ENCODE measurements around the gene MSRB3.

The MSRB3 gene

GRCh38 chr12:65414526-65414925 is 136.0 kb downstream of the MSRB3 start:
- CTCF ChIA-PET: no interaction called here
- H3K4me3 ChIP-seq (ENCODE audit: low read depth, low read length): no peak overlapping the region
- no peak for DNase-seq (ENCODE audit: low read depth, low spot score)
- TF ChIP-seq, protein P1, sequence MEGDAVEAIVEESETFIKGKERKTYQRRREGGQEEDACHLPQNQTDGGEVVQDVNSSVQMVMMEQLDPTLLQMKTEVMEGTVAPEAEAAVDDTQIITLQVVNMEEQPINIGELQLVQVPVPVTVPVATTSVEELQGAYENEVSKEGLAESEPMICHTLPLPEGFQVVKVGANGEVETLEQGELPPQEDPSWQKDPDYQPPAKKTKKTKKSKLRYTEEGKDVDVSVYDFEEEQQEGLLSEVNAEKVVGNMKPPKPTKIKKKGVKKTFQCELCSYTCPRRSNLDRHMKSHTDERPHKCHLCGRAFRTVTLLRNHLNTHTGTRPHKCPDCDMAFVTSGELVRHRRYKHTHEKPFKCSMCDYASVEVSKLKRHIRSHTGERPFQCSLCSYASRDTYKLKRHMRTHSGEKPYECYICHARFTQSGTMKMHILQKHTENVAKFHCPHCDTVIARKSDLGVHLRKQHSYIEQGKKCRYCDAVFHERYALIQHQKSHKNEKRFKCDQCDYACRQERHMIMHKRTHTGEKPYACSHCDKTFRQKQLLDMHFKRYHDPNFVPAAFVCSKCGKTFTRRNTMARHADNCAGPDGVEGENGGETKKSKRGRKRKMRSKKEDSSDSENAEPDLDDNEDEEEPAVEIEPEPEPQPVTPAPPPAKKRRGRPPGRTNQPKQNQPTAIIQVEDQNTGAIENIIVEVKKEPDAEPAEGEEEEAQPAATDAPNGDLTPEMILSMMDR (IDR thresholded peaks at IDR 0.05; ENCODE audit: insufficient read depth, low read length, missing control alignments): no peak
- POLR2A ChIA-PET: no interaction called here

DNA sequence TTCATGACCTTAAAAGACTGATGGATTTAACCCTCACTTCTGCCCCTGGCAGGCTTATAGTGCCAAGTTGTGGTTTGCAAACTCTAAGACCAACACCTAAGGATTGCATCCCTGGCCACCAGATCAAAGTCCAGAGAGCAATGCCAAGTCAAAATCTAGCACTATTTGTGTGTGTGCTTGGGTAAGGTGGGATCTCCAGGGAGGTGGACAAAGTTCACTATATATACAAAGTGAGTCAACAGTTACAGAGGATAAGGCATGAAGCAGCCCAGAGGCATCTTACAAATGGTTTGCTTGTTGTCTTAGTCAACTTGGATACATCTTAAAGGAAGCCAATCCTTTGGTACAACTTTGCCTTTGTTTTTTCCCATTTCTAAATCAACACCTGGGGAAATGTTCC is 137.3 kb downstream of the MSRB3 start:
- no peak for DNase-seq (ENCODE audit: low read depth, low spot score)

DNA sequence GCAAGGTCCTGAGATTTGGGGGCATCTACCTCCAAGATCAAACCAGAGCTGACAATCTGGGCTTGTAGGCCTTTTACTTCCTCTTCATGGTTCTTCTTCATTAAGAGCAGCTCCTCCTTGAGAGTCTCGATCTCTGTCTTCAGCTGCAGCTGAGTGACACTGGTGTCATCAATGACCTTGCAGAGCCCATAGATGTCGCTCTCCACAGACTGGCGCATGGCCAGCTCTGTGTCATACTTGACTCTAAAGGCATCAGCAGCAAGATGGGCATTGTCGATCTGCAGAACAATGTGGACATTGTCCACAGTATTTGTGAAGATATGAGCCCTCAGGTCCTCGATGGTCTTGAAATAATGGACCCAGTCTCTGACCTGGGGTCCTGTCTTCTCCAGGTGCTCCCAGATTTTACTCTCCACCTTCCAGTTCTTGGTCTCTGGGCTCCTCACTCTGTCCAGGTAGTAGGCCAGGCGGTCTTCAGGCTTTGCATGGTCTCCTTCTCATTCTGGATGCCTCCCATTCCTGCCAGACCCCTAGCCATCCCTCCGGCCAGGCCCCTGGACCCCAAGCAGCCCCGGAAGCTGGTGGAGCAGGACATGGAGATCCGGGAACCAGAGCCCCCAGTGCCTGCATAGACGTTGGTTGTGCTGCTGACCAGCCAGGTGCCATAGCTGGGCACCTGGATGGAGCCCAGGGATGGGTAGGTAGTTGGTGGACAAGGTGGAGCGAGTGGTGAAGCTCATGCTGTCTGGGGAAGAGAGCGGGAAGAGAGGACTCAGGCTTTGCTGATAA is 141.0 kb downstream of the MSRB3 start:
- CTCF ChIA-PET: no interaction called here
- no peak for DNase-seq (ENCODE audit: low read depth, low spot score)
- H3K4me3 ChIP-seq (ENCODE audit: low read depth, low read length): no peak overlapping the region
- POLR2A ChIA-PET: no interaction called here
- TF ChIP-seq, protein P1 (IDR thresholded peaks at IDR 0.05; ENCODE audit: insufficient read depth, low read length, missing control alignments): no peak

More for the DNA sequence above, 137.3 kb downstream of the MSRB3 start:
- ChIA-PET POLR2A (no interaction called here), CTCF (no interaction called here)
- H3K4me3 ChIP-seq (ENCODE audit: low read depth, low read length): no peak overlapping the region
- TF ChIP-seq, protein P1 (IDR thresholded peaks at IDR 0.05; ENCODE audit: insufficient read depth, low read length, missing control alignments): no peak

DNA sequence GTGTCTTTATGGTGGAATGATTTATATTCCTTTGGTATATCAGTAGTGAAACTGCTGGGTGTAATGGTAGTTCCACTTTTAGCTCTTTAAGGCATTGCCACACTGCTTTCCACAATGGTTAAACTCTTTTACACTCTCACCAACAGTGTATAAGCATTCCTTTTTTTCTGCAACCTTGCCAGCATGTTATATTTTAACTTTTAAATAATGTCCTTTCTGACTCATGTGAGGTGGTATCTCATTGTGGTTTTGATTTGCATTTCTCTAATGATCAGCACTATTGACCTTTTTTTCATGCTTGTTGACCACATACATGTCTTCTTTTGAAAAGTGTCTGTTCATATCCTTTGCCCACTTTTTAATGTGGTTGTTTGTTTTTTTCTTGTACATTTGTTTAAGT is 142.5 kb downstream of the MSRB3 start:
- ChIA-PET CTCF (no interaction called here), POLR2A (no interaction called here)
- no peak overlapping the region for H3K4me3 ChIP-seq (ENCODE audit: low read depth, low read length)
- DNase-seq (ENCODE audit: low read depth, low spot score): no peak
- TF ChIP-seq, protein P1 (IDR thresholded peaks at IDR 0.05; ENCODE audit: insufficient read depth, low read length, missing control alignments): no peak

GRCh38 chr12:65427646-65428045 is 149.2 kb downstream of the MSRB3 start:
- ChIA-PET CTCF (no interaction called here), POLR2A (no interaction called here)
- TF ChIP-seq, protein P1 (IDR thresholded peaks at IDR 0.05; ENCODE audit: insufficient read depth, low read length, missing control alignments): no peak
- no peak overlapping the region for H3K4me3 ChIP-seq (ENCODE audit: low read depth, low read length)
- DNase-seq (ENCODE audit: low read depth, low spot score): no peak

DNA sequence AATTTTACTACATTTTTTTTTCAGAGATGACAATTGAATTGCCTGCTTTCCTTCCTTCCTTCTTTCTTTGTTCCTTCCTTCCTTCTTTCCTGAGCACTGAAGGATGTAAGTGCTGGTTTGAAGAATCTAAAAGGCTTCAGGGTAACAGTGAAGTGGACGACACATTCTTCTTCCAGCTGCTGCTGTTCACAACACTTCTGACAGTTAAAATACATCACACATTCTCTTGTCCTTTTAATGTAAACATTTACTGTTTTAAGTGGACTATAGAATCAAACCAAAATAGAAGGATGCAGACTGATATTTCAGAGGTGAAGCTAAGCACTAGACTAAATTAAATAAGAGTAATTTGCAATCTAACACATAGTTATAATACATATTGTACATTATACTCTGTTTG is 151.5 kb downstream of the MSRB3 start:
- CTCF ChIA-PET: interaction anchor here (1.0 to 1.3 kb wide), 2 partner anchors 12 to 34 kb away, joined by 3 read pairs; no protein-coding TSS in a partner anchor
- DNase-seq (ENCODE audit: low read depth, low spot score): no peak
- POLR2A ChIA-PET: no interaction called here
- TF ChIP-seq, protein P1 (IDR thresholded peaks at IDR 0.05; ENCODE audit: insufficient read depth, low read length, missing control alignments): no peak
- no peak overlapping the region for H3K4me3 ChIP-seq (ENCODE audit: low read depth, low read length)

Data from AG04449 (cell line).